GM18511 (cell line): ENCODE results near the gene CCDC57.

Experiments used
- ATAC-seq: cut with Tn5 transposase; IDR thresholded peaks from one replicate; pipeline ENCODE4 v1.9.1; 2021; ENCODE audit warnings: mild to moderate bottlenecking, moderate library complexity; ENCODE audit not compliant: unreplicated experiment

Gene CCDC57

GRCh38 chr17:82247182-82247823, 34.7 kb upstream of the CCDC57 start:
- no peak for ATAC-seq

DNA sequence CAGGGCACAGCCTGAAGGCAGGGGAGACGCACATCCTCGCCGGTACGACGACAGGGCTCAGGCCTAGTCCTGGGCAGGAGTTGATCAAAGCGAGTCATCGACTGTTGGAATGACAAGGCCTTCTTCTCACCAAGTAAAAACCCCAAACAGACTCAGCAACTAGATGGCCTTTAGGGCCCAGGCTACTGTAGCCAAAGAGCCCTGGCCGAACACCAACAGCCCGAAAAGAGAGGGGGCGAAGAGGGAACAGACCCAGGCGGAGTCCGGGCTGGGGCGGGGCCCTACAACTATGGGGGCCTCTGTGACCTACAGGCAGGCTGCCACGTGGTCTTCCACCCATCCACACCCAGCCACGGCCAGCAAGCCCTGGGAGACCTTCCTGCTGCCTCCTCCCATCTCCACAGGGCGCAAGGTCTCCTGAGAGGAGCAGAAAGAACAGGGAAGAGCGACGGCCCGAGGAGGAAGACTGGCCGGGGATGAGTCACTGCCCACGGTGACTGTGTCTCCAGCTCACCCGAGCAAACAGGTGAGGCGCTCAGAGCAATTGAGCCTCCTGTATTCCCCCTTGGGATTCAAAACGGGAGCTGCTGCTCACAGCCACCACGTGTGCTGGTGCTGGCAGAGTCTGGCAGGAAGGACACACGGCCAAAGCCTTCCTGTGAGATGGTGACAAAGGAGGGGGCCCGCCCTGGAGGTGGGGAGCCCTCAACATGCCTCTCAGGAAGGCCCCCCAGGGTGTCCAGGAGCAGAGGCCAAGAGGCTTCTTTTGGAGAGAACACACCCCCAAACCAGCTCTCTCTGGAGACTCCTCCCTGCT, 33.9 kb upstream of the CCDC57 start:
- no peak for ATAC-seq

- ATAC-seq = no peak
These were observed 33.4 kb upstream of the CCDC57 start for GRCh38 chr17:82246040-82246364.

GRCh38 chr17:82245134-82246039, 32.7 kb upstream of the CCDC57 start:
- no peak for ATAC-seq

DNA sequence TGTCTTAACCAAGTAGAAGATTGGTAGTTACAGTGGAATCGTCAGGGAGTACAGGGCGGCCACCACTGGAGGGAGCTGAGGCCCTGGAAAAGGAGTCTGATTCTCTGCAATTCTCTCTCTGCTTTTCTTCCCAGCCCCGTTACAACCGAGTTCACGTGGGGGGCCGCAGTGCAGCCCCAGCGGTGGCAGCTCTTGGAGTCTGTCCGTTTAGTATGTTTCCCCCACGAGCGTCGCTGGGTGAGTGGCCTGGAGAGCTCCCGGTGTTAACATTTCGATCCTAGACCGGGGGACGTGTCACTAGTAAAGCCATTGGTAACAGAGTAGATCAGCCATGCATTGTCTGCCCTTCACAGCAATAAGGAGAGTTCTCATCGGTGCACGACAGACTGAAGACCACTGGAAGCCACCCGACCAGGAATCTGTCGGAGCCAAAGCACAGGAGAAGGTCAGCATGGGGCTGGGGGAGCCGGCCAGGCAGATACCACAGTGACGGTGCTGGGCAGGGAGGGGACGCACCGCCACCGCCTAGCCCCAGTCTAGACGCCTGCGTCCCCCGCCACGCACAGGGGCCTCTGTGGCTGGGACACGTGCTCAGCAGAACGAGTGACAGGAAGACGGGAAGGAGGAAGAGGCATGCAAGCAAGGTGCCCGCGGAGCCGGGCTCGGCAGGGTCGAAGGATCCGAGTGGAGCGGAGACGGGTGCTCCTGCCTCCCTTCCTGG, 31.9 kb upstream of the CCDC57 start:
- no peak for ATAC-seq

- no peak for ATAC-seq
These were observed 31.2 kb upstream of the CCDC57 start for GRCh38 chr17:82243648-82244412.

- ATAC-seq = no peak
These were observed 30.5 kb upstream of the CCDC57 start for GRCh38 chr17:82242977-82243647.

- no peak for ATAC-seq
These were observed 30.0 kb upstream of the CCDC57 start for GRCh38 chr17:82242698-82242976.

DNA sequence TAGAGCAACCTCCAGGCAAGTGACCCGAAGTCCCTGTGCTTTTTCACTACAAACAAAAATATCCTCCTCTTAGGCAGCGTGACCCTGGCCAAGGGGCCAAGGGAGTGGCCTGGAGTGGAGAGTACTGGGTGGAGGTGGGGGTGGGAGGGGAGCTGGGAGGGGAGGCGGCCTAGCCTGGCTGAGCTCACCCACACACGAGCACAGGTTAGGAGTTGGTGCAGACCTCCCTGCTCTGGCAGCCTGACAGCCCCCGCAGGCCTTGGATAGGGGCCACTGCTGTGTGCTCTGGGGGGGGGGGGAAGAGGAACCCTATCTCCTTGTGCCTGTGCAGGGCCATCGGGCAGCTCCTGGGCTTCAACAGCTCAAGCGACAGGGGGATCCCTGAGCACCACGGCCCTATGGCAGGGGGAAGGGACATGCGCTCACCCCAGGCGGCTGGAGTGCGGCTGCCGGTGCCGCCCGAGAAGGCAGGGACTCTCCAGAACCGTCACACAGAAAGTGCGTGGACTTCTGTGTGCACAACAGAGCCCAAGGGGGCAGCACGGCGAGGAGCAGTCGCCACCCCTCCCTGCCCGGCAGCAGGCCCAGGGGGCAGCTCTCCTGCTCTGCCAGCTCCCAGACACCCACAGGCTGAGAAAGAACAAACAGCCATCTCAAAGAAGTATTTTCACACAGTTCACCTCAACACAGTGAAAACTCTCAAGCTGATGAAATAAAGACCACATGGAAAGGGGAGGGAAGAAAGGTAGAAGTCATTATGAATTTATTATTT, 29.5 kb upstream of the CCDC57 start:
- no peak for ATAC-seq

DNA sequence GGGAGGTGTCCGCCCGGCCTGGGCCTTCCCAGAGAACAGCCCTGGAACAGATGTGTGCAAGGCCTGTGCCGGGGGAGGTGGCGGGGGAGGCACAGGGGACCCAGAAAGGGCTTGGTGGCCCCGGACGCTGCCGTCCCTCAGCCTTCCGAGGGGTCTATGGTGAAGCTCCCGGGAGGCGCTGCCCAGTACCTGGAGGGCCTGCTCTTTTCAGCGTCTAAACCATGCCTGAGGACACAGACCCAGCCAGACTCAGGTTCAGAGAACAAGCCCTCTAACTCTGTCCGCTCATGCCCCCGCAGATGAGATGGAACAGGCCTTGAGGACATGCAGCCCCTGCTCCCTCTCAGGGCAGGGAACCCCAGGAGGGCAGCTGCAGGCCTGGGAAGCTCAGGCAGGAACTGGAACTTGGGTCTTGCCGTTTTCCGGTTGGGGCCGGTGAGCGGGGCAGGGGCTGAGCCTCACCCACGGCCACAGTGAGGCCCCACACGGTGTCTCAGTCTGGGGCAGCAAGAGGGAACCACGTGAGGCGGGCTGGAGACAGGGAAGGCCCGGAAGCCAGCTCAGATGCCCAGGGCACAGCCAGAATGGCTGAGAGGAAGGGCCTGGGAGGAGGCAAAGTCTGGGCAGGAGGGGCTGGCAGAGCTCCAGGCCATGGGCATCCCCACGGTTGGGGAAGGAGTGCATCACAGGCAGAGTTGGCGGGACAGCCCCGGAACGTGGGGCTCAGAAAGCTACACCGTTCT, 28.7 kb upstream of the CCDC57 start:
- no peak for ATAC-seq

- no peak for ATAC-seq
These were observed 28.0 kb upstream of the CCDC57 start for GRCh38 chr17:82240506-82241182.

GRCh38 chr17:82239926-82240505, 27.4 kb upstream of the CCDC57 start:
- no peak for ATAC-seq

DNA sequence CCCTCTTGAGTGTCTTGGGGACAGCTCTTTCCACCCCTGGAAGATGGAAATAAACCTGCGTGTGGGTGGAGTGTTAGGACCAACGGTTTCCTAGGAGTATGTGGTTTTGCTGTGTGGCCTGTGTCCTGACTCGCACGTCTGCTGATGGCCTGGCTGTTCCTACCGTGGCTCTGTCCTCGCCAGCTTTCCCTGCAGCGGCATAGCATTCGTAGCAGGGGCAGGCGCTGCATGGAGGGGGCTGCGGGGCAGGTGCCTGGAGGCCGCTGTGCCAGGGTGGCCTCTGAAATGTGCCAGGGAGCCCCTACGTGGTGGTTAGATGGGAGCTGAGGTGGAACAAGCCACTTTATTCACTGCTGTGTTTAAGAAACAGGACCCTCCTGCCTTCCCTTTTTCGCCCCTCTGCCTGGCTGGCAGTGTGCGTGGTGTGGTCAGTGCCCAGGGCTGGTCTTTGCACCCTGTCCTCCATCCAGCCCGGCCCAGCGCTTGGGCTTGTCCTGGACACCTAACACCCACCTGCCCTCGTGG, 26.8 kb upstream of the CCDC57 start:
- no peak for ATAC-seq

- no peak for ATAC-seq
These were observed 26.0 kb upstream of the CCDC57 start for GRCh38 chr17:82238472-82239201.

- ATAC-seq = no peak
These were observed 25.3 kb upstream of the CCDC57 start for GRCh38 chr17:82237746-82238471.
